Fibroblast of the aortic adventitia (primary cell): ENCODE results near the gene HDC. TPM values are rescaled to one million over a fixed set of nuclear protein-coding genes. Genes with fewer than 3 reads are reported as not detected.

Experiments
- DNase-seq: peaks from one replicate; pipeline ENCODE4 v3.0.0-alpha.2; 2010; ENCODE audit warnings: low read depth
- H3K4me3 ChIP-seq: 2 replicates; pipeline ENCODE4 v1.5.1; 2011; ENCODE audit warnings: low read depth, mild to moderate bottlenecking, control low read depth, low read length, moderate library complexity
- total RNA-seq: library from RNA; depleted of rRNA; stranded (reverse); fragments of >200 nt; gene quantifications from 2 replicates; pipeline ENCODE4 v1.2.3, GENCODE V29; 2012; ENCODE audit warnings: low replicate concordance
- TF ChIP-seq, protein P1 (sequence below): IDR thresholded peaks from 2 replicates; pipeline ENCODE4 v1.5.1; 2011; ENCODE audit warnings: mild to moderate bottlenecking, low read length, control low read depth, inconsistent platforms; ENCODE audit not compliant: insufficient read depth

HDC gene
- total RNA-seq, 1 donor, result not detected

DNA sequence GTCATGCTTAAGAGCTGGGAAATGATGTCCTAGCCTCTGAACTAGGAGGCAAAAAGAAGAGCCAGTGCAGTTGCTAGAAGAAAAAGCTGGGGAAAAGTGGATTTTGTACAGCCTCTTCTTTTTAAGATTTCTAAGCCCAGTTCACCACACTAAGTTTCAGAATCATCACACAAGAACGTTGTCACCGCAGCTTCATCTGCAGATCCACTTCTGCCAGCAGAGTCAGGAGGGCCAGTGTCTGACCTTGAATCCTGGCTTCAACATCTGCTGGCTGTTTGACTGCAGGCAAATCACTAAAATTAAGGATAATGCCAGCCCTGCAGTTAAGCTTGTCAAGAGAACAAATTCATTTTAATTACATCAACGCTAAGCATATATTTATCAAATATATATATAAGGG is 36.2 kb downstream of the HDC start:
- DNase-seq, result no peak
- H3K4me3 ChIP-seq, result no peak overlapping the region
- TF ChIP-seq, protein P1, sequence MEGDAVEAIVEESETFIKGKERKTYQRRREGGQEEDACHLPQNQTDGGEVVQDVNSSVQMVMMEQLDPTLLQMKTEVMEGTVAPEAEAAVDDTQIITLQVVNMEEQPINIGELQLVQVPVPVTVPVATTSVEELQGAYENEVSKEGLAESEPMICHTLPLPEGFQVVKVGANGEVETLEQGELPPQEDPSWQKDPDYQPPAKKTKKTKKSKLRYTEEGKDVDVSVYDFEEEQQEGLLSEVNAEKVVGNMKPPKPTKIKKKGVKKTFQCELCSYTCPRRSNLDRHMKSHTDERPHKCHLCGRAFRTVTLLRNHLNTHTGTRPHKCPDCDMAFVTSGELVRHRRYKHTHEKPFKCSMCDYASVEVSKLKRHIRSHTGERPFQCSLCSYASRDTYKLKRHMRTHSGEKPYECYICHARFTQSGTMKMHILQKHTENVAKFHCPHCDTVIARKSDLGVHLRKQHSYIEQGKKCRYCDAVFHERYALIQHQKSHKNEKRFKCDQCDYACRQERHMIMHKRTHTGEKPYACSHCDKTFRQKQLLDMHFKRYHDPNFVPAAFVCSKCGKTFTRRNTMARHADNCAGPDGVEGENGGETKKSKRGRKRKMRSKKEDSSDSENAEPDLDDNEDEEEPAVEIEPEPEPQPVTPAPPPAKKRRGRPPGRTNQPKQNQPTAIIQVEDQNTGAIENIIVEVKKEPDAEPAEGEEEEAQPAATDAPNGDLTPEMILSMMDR, result no peak

DNA sequence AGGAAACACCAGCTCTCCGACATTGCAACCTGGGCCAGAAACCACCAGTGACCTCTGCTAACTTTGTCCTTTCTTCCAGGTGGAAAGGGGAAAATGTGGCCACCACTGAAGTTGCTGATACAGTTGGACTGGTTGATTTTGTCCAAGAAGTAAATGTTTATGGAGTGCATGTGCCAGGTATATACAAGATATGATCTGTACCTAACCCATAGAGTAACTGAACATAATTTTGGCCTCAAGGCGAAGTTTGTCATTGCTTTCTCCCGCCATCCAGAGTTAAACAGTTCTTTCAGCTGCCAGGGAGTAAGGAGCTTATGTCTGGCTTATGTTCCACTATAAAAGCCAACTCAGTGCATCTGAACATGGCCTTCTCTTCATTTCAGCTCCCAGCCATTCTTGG is 36.7 kb downstream of the HDC start:
- TF ChIP-seq, protein P1, result no peak
- no peak overlapping the region for H3K4me3 ChIP-seq
- DNase-seq, result no peak

DNA sequence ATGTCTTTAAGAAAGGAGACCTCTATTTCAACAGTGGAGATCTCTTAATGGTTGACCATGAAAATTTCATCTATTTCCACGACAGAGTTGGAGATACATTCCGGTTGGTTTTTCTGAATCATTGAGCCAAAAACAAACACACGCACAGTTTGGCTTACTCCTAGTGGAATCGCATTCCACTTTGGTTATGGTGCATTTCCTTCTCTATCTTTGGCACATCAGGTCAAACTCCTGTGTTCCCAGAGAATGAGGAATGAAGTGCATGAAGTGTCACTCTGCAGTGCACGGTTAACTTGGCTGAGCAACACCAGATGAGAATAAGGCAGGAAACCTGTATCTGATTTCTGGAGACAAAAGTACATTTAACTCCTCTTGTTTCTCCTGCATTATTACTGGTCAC is 38.5 kb downstream of the HDC start:
- TF ChIP-seq, protein P1, result no peak
- peak; percentile 58 for DNase-seq
- no peak overlapping the region for H3K4me3 ChIP-seq

DNA sequence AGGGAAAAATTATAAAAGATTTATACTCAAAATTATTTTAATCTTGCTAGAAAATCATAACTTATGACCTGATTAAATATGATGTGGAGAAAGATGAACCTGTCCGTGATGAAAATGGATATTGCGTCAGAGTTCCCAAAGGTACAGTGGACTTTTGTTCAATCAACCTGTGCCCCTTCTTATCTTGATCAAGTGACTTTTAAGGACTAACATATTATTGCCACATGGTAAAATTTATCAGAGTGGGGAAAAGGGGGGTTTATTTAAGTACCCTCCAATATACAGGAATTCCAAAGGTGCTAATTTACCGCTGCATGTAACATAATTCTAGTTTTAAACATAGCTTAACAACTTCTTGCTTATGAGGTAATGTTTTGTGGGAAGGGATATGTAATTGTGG is 39.6 kb downstream of the HDC start:
- H3K4me3 ChIP-seq, result no peak overlapping the region
- TF ChIP-seq, protein P1, result no peak
- no peak for DNase-seq

DNA sequence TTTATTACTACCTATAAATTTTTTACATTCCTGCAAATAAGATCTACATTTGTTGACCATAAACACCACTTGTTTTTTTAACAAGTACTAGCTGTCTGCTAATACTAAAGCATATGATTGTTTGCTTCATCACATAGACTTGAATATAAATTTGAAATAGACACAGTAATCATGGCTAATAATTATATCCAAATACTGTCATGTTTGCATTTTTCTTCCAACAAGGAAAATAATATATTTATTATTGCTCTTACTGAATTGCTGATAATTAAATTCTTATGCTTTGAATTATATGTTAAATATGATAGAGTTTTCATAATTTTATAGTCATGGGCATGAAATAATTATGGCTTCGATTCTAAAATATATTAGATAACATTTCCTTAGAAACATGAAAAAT is 40.5 kb downstream of the HDC start:
- DNase-seq, result no peak
- H3K4me3 ChIP-seq, result no peak overlapping the region
- TF ChIP-seq, protein P1, result no peak

DNA sequence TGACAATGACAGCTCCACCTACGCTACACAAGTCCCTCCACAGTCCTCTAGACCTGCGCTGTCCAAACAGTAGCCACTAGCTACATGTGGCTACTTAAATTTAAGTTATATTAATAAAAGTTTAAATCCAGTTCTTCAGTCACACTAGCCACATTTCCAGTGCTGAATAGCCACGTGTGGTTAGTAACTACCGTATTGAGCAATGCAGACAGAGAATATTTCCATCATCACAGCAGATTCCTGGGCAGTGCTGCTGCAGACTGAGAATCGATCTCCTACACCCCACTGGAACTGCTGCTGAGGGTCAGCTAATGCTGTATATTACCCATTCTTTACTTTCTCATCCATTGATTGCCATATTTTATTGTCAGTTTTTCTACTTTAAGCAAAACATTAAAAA is 40.9 kb downstream of the HDC start:
- peak; percentile 16 for DNase-seq
- TF ChIP-seq, protein P1, result no peak
- no peak overlapping the region for H3K4me3 ChIP-seq

DNA sequence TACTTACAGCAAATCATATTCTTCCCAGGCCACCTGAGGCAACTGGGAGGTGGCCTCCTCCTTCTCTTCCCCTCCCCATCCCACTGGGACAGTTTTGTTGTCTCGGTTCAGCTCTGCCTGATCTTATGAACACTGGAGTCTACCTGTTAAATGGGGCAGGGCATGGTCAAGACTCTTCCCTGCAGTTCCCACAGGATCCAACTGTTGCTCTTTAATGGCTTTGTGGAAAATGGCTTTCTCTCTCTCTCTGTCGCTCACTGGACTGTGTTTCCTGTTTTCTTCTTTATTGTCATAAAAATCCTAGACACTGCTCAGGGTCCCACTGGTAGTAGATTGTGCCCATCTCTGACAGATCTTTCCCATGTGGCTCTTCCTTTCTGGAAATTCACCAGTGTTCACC is 43.3 kb downstream of the HDC start:
- DNase-seq, result no peak
- H3K4me3 ChIP-seq, result no peak overlapping the region
- TF ChIP-seq, protein P1, result no peak
